Measurements from ENCODE around the gene ATPAF2. TPM values are rescaled to one million over a fixed set of nuclear protein-coding genes. Genes with fewer than 3 reads are reported as not detected.

The ATPAF2 gene
- total and polyA plus RNA-seq, 10 donors: 25.2 to 57.1 (median 37.1) TPM

DNA sequence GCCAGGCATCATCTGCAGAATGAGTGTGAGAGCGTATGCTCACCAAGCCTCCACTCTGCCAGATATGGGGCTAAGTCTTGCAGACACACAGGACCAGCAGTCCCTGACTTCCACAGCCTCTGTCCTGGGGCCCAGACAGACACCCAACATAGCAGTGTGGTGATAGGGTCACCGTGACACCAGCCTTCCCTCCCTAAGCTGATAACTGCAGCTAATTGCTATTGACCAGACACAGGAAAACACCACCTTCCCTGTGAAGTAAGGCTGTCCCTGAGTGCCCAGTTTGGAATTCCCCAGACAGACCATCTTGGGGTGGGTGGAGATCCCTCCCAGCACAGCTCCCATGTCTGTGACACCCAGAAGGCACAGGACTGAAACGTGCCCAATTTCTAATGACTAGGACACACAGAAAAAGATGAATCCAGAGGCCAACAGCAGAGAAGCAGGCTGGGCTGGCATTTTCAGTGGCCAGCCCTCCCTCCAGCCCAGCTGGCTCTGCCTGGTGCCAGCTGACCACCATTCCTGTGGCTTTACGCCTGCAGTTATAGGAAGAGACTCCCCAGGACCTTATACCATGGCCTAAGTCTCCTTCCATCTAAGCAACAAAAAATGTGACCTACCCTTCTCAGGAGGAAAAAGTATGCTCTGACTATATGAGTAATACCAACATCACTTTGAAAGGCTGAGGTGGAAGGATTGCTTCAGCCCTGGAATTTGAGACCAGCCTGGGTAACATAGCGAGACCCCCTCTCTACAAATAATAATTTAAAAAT, 30.3 kb downstream of the ATPAF2 start:
- H3K9me3 ChIP-seq: no peaks in the 10 kb centered on the region
- 61 to 98% (median 96%) methylated on average over 3 to 5 of the region's 5 CpGs for WGBS, 5 donors

DNA sequence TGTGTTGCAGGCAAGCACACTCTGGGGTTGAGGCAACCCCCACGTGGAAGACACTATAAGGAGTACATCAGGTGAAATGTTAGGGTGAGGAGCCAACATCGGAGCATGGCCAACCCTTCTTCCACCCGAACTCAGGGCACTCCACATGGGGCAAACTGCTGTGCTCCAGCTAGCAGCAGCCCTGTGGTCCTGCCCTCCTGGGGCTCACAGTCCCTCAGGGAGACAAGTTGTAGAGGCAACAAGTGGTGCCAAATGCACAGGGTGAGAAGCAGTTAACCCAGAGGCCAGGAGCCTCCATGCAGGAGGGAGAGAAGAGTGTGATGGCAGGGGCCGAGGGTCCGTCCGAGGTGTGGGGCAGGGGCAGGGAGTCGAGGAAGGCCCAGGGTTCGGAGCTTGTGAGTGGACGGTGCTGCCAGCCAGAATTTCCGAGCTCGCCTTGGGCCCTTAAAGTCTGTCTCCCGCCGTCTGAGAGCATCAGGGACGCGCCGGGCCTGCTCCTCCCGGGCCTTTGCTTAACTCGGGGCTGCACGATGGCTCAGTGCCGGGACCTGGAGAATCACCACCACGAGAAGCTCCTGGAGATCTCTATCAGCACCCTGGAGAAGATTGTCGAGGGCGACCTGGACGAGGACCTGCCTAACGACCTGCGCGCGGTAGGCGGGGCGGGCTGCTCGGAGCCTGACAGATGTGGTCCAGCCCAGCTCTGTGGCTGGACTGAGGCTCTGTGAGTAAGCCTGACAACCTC, 32.3 kb downstream of the ATPAF2 start:
- TF ChIP-seq POLR2AphosphoS5 (IDR thresholded peaks at IDR 0.05) (no peak), POLR2A (IDR thresholded peaks at IDR 0.05) (no peak)
- TF ChIP-seq, protein P1, sequence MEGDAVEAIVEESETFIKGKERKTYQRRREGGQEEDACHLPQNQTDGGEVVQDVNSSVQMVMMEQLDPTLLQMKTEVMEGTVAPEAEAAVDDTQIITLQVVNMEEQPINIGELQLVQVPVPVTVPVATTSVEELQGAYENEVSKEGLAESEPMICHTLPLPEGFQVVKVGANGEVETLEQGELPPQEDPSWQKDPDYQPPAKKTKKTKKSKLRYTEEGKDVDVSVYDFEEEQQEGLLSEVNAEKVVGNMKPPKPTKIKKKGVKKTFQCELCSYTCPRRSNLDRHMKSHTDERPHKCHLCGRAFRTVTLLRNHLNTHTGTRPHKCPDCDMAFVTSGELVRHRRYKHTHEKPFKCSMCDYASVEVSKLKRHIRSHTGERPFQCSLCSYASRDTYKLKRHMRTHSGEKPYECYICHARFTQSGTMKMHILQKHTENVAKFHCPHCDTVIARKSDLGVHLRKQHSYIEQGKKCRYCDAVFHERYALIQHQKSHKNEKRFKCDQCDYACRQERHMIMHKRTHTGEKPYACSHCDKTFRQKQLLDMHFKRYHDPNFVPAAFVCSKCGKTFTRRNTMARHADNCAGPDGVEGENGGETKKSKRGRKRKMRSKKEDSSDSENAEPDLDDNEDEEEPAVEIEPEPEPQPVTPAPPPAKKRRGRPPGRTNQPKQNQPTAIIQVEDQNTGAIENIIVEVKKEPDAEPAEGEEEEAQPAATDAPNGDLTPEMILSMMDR (IDR thresholded peaks at IDR 0.05 in 8 of 11, conservative IDR thresholded peaks at IDR 0.05 in 3 of 11): no peak
- WGBS, 5 donors: 84 to 91% (median 89%) methylated on average over 31 of the region's 31 CpGs

More for the DNA sequence above, 30.3 kb downstream of the ATPAF2 start:
- no peak overlapping the region for H3K4me3 ChIP-seq
- TF ChIP-seq POLR2A (IDR thresholded peaks at IDR 0.05) (no peak), POLR2AphosphoS5 (IDR thresholded peaks at IDR 0.05) (no peak)
- TF ChIP-seq, protein P1 (IDR thresholded peaks at IDR 0.05 in 8 of 11, conservative IDR thresholded peaks at IDR 0.05 in 3 of 11): no peak
- H3K27me3 ChIP-seq (replicated peaks in 1 of 7): no peaks in the 10 kb centered on the region
- DNase-seq: no peak
- intact Hi-C loops (cut with DNase I; ENCODE audit: low total_unique reads): no loop called here
- no peak overlapping the region for H3K27ac ChIP-seq
- H3K4me1 ChIP-seq: no peaks in the 10 kb centered on the region
- peaks cover 0 to 87% (median 30%) of the 10 kb centered on the region in 6 donors for H3K36me3 ChIP-seq

DNA sequence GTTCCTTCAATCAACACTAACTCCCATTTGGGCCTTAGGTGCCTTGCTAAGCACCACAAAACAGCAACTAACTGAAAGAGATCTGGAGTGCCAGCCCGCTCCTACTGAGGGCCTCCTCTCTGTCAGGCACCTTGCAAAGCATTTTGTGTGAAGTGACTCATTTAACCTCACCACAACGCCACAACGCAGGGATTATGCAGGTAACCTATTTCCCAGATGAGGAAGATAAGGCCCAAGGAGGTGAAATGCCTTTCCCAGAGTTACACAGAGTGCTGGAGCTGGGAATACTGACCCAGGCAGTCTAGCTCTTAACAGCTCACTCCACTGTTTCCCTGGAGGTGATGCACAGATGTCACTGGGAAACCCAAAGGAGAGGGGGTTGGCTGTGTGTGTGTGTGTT, 33.5 kb downstream of the ATPAF2 start:
- Histone ChIP-seq H3K4me1 (no peaks in the 10 kb centered on the region), H3K36me3 (peaks cover 0 to 61% (median 25%) of the 10 kb centered on the region in 6 donors), H3K4me3 (no peak overlapping the region), H3K9me3 (no peaks in the 10 kb centered on the region), H3K27ac (no peak overlapping the region), H3K27me3 (replicated peaks in 1 of 7) (no peaks in the 10 kb centered on the region)
- DNase-seq: no peak
- TF ChIP-seq POLR2AphosphoS5 (IDR thresholded peaks at IDR 0.05) (no peak), POLR2A (IDR thresholded peaks at IDR 0.05) (no peak)
- TF ChIP-seq, protein P1 (IDR thresholded peaks at IDR 0.05 in 8 of 11, conservative IDR thresholded peaks at IDR 0.05 in 3 of 11): no peak
- intact Hi-C loops (cut with DNase I; ENCODE audit: low total_unique reads): no loop called here
- 70 to 97% (median 89%) methylated on average over 3 of the region's 3 CpGs for whole genome bisulfite sequencing, 5 donors

More for the DNA sequence above, 32.3 kb downstream of the ATPAF2 start:
- Histone ChIP-seq H3K9me3 (no peaks in the 10 kb centered on the region), H3K4me3 (no peak overlapping the region), H3K27ac (no peak overlapping the region), H3K27me3 (replicated peaks in 1 of 7) (no peaks in the 10 kb centered on the region), H3K4me1 (no peaks in the 10 kb centered on the region), H3K36me3 (peaks cover 0 to 72% (median 30%) of the 10 kb centered on the region in 6 donors)
- DNase-seq: no peak
- intact Hi-C loops (cut with DNase I; ENCODE audit: low total_unique reads): no loop called here

DNA sequence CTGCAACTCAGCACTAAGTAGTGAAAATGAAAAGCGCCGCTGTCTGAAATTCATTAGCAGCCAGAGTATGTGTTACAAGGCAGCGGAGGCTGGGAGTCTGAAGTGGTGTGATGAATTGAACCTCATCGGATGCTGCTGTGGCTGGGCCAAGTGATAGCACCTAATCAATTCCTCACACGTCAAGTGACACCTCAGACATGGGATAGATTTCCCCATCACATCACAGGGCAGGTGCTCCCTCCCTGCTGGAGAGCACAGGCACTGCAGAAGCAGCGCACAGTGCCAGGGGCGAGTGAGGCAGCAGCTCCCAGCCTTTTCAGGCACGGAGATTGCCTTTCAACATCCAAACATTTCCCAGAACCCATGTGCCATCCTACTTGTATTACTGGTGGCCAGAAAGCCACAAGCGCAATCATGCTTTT, 34.1 kb downstream of the ATPAF2 start:
- no peaks in the 10 kb centered on the region for H3K27me3 ChIP-seq (replicated peaks in 1 of 7)
- no peak for DNase-seq
- intact Hi-C loops (cut with DNase I; ENCODE audit: low total_unique reads): no loop called here
- H3K4me1 ChIP-seq: no peaks in the 10 kb centered on the region
- H3K27ac ChIP-seq: no peak overlapping the region
- TF ChIP-seq, protein P1 (IDR thresholded peaks at IDR 0.05 in 8 of 11, conservative IDR thresholded peaks at IDR 0.05 in 3 of 11): peak in 1 of 11 experiments; percentile 11
- TF ChIP-seq POLR2AphosphoS5 (IDR thresholded peaks at IDR 0.05): no peak
- peaks cover 0 to 55% (median 21%) of the 10 kb centered on the region in 6 donors for H3K36me3 ChIP-seq
- no peaks in the 10 kb centered on the region for H3K9me3 ChIP-seq
- WGBS, 5 donors: 91 to 97% (median 93%) methylated on average over 9 of the region's 9 CpGs
- no peak overlapping the region for H3K4me3 ChIP-seq

All from spleen (tissue), 11 donors.